ES-I3 (cell line): ENCODE measurements around the gene CHRM2.

Experiments
- H3K36me3 ChIP-seq: 2 replicates; pipeline ENCODE4 v1.6.1; 2013; ENCODE audit warnings: mild to moderate bottlenecking, low read length, control low read depth, moderate library complexity; ENCODE audit not compliant: insufficient read depth
- H3K4me1 ChIP-seq: 2 replicates; pipeline ENCODE4 v1.6.1; 2013; ENCODE audit warnings: mild to moderate bottlenecking, control low read depth, low read length; ENCODE audit not compliant: insufficient read depth
- H3K9ac ChIP-seq: 2 replicates; pipeline ENCODE4 v1.6.1; 2013; ENCODE audit warnings: low read depth, mild to moderate bottlenecking, low read length, moderate library complexity
- H3K9me3 ChIP-seq: 2 replicates; pipeline ENCODE4 v1.6.1; 2013; ENCODE audit warnings: mild to moderate bottlenecking, low read length, moderate library complexity; ENCODE audit not compliant: control insufficient read depth, insufficient read depth

Gene CHRM2

DNA sequence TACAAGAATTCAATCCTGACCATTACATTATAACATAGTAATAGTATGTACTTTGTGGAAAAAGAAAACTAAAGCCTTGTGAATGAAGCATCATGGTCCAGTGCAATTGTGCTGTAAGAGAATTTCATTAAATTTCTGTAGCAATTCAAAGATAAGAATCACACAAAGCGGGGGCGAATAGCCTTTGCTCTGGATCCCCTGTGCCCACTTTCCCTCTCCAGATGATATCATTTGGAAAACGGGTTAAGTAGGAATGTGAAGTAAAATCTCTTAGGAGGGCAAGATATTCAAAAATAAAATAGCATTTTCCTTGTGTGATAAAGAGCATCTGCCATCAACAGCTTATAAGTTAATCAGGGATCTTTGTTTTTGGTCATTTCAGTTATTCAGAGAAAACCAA lies 177.1 kb downstream of the CHRM2 start:
- Histone ChIP-seq H3K9ac (no peak overlapping the region), H3K4me1 (no peaks in the 10 kb centered on the region), H3K9me3 (no peaks in the 10 kb centered on the region), H3K36me3 (no peaks in the 10 kb centered on the region)

DNA sequence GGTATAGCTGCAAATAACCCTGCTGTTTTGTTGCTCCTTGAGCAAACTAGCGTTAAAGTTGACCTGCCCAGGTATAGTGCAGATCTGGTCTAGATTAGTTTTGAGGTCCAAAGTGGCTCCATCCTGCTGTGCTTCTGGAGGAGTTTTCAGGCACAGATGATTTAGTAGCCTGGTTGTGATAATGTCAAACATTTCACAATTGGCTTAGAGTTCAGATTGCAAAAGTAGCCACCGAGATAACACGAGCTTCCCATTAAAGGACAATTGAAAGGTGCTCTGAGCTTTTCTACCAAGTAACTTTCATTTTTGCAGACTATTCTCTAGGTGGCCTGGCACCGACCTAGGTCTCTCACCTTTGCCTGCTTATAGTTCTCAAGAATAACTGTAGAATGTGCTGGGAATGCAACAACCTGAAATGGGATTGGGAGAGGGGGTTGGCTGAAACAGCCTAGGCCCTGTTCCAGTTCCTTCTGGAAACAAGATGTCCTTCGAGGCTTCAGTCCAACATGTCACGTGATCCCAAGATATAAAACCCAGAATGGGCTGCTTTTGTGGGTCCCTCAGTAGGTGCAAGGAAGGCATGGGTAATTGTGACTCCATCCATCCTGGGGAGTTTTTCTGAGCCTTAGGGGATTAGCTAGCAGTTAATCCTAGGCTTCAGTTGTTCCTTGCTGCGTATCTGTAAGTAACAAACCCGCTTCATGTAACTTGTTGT lies 201.0 kb downstream of the CHRM2 start:
- H3K36me3 ChIP-seq = no peaks in the 10 kb centered on the region
- peaks cover 12% of the 10 kb centered on the region for H3K4me1 ChIP-seq
- H3K9ac ChIP-seq = no peak overlapping the region
- H3K9me3 ChIP-seq = no peaks in the 10 kb centered on the region
